Left lobe of liver (tissue), 1 donor: ENCODE measurements around the gene OCA2. TPM values are rescaled to one million over a fixed set of nuclear protein-coding genes. Genes with fewer than 3 reads are reported as not detected.

ENCODE experiments used
- total RNA-seq: library from RNA; stranded (reverse); gene quantifications from one replicate; pipeline ENCODE4 v1.2.1, GENCODE V29; 2021
- donor health status: DM: no; HTN: yes; CAD: no.

OCA2 gene
- total RNA-seq, 1 donor from 2014 or later = 0.10 TPM

Other genes starting within 250 kb of the OCA2 start
- gene HERC2, start 222.9 kb upstream of the OCA2 start, total RNA-seq = 31.7 TPM